HL-60/S4 (cell line): ENCODE data around the gene RNF128.

Source experiments
- in situ Hi-C: fragments of 300-500 bp; cut with MboI; formaldehyde crosslinking; loops from 2 replicates; pipeline ENCODE4 v1.14.3; 2022; ENCODE audit warnings: low sequenced_read_pairs

Gene RNF128, protein sequence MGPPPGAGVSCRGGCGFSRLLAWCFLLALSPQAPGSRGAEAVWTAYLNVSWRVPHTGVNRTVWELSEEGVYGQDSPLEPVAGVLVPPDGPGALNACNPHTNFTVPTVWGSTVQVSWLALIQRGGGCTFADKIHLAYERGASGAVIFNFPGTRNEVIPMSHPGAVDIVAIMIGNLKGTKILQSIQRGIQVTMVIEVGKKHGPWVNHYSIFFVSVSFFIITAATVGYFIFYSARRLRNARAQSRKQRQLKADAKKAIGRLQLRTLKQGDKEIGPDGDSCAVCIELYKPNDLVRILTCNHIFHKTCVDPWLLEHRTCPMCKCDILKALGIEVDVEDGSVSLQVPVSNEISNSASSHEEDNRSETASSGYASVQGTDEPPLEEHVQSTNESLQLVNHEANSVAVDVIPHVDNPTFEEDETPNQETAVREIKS

GRCh38 chrX:106726485-106727437, at the start of gene RNF128:
RNF128 (plus strand) TSS chrX:106726701; CDS start chrX:106726914, 213 bp downstream.
- in situ Hi-C loops: no loop called here

DNA sequence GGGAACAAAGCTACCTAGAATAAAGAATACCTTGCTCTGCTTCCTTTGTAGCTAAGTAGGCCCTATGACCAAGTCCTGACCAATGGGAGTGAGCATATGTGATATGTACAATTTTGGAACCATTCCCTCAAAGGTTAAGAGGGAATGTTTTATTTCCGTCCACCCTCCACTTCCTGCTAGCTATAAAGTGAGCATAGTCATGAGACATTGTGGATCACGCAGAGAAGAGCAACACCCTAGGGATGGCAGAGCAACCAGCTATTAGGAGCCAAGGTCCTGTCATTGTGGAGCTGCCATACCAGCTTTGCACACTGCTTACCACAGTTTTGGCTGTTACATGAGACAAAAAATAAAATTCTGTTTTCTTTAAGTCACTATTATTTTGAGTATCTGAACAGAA, 45.8 kb upstream of the RNF128 start:
- in situ Hi-C loops: no loop called here

GRCh38 chrX:106684207-106684606, 42.3 kb upstream of the RNF128 start:
- in situ Hi-C loops: no loop called here

GRCh38 chrX:106692425-106693065, 34.0 kb upstream of the RNF128 start:
- in situ Hi-C loops: no loop called here

GRCh38 chrX:106696502-106696901, 30.0 kb upstream of the RNF128 start:
- in situ Hi-C loops: no loop called here

- in situ Hi-C loops: no loop called here
Observed at GRCh38 chrX:106698693-106699092, 27.8 kb upstream of the RNF128 start.

- in situ Hi-C loops: no loop called here
Observed at GRCh38 chrX:106702636-106703035, 23.9 kb upstream of the RNF128 start.

GRCh38 chrX:106706466-106706865, 20.0 kb upstream of the RNF128 start:
- in situ Hi-C loops: no loop called here

GRCh38 chrX:106707771-106708454, 18.6 kb upstream of the RNF128 start:
- in situ Hi-C loops: no loop called here

GRCh38 chrX:106710771-106711170, 15.7 kb upstream of the RNF128 start:
- in situ Hi-C loops: no loop called here

- in situ Hi-C loops: no loop called here
Observed at GRCh38 chrX:106711375-106711774, 15.1 kb upstream of the RNF128 start.

DNA sequence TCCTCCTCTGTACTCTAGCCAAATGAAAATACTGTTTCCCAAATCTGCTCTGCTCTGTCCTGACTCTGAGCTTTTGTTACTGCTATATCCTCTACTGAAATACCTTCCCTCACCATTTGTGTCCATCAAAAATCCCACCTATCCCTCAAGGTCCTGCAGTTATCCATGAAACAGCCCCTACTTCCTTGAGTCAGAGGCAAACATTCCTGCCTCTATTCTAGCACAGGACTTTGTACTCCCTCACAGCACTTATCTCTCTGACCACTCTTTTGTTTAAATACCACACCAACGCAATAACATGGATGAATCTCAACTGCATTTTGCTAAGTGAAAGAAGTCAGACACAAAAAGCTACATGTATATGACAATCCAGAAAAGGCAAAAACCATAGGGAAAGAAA, 10.5 kb upstream of the RNF128 start:
- in situ Hi-C loops: no loop called here

GRCh38 chrX:106716463-106716862, 10.0 kb upstream of the RNF128 start:
- in situ Hi-C loops: no loop called here

GRCh38 chrX:106718709-106719108, 7.8 kb upstream of the RNF128 start:
- in situ Hi-C loops: no loop called here

- in situ Hi-C loops: no loop called here
Observed at GRCh38 chrX:106725931-106726330, 570 bp upstream of the RNF128 start.

- in situ Hi-C loops: no loop called here
Observed at GRCh38 chrX:106728337-106728736, 1.8 kb downstream of the RNF128 start.

DNA sequence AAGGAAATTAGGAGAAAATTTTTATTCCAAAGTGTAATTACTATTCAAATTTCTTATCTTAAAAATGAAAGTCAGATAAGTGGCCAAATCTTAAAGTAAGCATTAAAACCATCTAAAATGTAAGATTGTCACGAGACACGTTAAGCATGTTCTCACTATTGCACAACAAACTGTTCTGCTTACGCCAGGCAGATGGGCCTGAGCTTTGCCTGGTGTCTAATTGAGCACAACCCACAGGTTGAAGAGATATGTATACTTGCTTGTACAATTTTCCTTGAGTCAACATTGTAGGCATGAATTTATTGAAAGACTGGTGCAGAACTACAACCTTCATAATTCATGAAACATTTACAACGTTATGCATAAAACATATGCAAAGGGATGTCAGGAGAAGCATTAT, 3.9 kb downstream of the RNF128 start:
- in situ Hi-C loops: no loop called here

GRCh38 chrX:106731590-106731989, 5.1 kb downstream of the RNF128 start:
- in situ Hi-C loops: no loop called here

- in situ Hi-C loops: no loop called here
Observed at GRCh38 chrX:106734827-106735226, 8.3 kb downstream of the RNF128 start.

- in situ Hi-C loops: no loop called here
Observed at GRCh38 chrX:106740193-106740780, 13.8 kb downstream of the RNF128 start.
